ENCODE measurements around the gene SEC24D.

GRCh38 chr4:118755438-118756226 is 80.3 kb downstream of the SEC24D start:
- TF ChIP-seq, protein P1, sequence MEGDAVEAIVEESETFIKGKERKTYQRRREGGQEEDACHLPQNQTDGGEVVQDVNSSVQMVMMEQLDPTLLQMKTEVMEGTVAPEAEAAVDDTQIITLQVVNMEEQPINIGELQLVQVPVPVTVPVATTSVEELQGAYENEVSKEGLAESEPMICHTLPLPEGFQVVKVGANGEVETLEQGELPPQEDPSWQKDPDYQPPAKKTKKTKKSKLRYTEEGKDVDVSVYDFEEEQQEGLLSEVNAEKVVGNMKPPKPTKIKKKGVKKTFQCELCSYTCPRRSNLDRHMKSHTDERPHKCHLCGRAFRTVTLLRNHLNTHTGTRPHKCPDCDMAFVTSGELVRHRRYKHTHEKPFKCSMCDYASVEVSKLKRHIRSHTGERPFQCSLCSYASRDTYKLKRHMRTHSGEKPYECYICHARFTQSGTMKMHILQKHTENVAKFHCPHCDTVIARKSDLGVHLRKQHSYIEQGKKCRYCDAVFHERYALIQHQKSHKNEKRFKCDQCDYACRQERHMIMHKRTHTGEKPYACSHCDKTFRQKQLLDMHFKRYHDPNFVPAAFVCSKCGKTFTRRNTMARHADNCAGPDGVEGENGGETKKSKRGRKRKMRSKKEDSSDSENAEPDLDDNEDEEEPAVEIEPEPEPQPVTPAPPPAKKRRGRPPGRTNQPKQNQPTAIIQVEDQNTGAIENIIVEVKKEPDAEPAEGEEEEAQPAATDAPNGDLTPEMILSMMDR (conservative IDR thresholded peaks at IDR 0.05; ENCODE audit: low read depth in 2 of 2) = no peak
- no peak for TF ChIP-seq EZH2phosphoT487 (IDR thresholded peaks at IDR 0.05; ENCODE audit: unreplicated experiment)
- TF ChIP-seq JUNB (IDR thresholded peaks at IDR 0.05; ENCODE audit: unreplicated experiment) = no peak
- no peak for TF ChIP-seq ZNF331 (CRISPR knock-in tag; IDR thresholded peaks at IDR 0.05; ENCODE audit: low read depth)
- TF ChIP-seq REST (IDR thresholded peaks at IDR 0.05; ENCODE audit: unreplicated experiment) = no peak
- TF ChIP-seq POLR2AphosphoS5 (IDR thresholded peaks at IDR 0.05; ENCODE audit: low read depth) = no peak
- no peak for TF ChIP-seq EZH2 (IDR thresholded peaks at IDR 0.05; ENCODE audit: low read depth, unreplicated experiment)
- TF ChIP-seq ETS1 (IDR thresholded peaks at IDR 0.05) = no peak
- TF ChIP-seq CREB1 (CRISPR knock-in tag; IDR thresholded peaks at IDR 0.05; ENCODE audit: low read depth) = no peak
- TF ChIP-seq ZNF462 (CRISPR knock-in tag; IDR thresholded peaks at IDR 0.05) = no peak
- TF ChIP-seq STAT1 (IDR thresholded peaks at IDR 0.05; ENCODE audit: unreplicated experiment) = no peak
- TF ChIP-seq ZNF114 (CRISPR knock-in tag; IDR thresholded peaks at IDR 0.05) = no peak
- TF ChIP-seq NANOG (IDR thresholded peaks at IDR 0.05; ENCODE audit: borderline replicate concordance) = no peak
